Vagina (tissue), 2 donors: ENCODE measurements around the gene CYP2C9. TPM values are rescaled to one million over a fixed set of nuclear protein-coding genes. Genes with fewer than 3 reads are reported as not detected.
"Not testable (repeated sequence)": the region's sequence is repeated elsewhere in the genome, so short reads cannot be mapped to it uniquely, and the experiment has no call there.

Experiments used
- DNase-seq, 2 donors: peaks; one replicate each; pipeline ENCODE4 v3.0.0-alpha.2; 2017; ENCODE audit errors: extremely low spot score in 2 of 2
- H3K27ac ChIP-seq: fragments of 200-600 bp; sonication (generic); one replicate; pipeline ENCODE4 v1.5.1; 2019
- H3K27me3 ChIP-seq: fragments of 200-600 bp; sonication (generic); one replicate; pipeline ENCODE4 v1.5.1; 2019
- H3K36me3 ChIP-seq, 2 donors: fragments of 200-600 bp; sonication (generic); one replicate each; pipeline ENCODE4 v1.5.1; 2017 to 2019
- H3K4me1 ChIP-seq: fragments of 200-600 bp; sonication (generic); one replicate; pipeline ENCODE4 v1.5.1; 2019
- H3K4me3 ChIP-seq, 2 donors: fragments of 200-600 bp; sonication (generic); 1 replicate in 1 of 2; 2 replicates in 1 of 2; pipeline ENCODE4 v1.5.1; 2016 to 2019
- H3K9me3 ChIP-seq: fragments of 200-600 bp; sonication (generic); one replicate; pipeline ENCODE4 v1.5.1; 2019
- POLR2A ChIP-seq, 2 donors: fragments of 450-650 bp; IDR thresholded peaks; one replicate each; pipeline ENCODE4 v1.6.1; 2017; ENCODE audit warnings: antibody characterized with exemption in 2 of 2, mild to moderate bottlenecking in 2 of 2, moderate library complexity in 2 of 2
- POLR2AphosphoS5 ChIP-seq, 2 donors: sonication (generic); formaldehyde crosslinking; IDR thresholded peaks; one replicate each; pipeline ENCODE4 v1.9.0; 2017; ENCODE audit warnings: antibody characterized with exemption in 2 of 2, mild to moderate bottlenecking in 2 of 2, low read depth in 1 of 2; ENCODE audit not compliant: insufficient read depth in 1 of 2
- intact Hi-C: fragments of 100-400 bp; cut with DNase I; formaldehyde crosslinking; loops from one replicate; pipeline ENCODE4 v1.15.1; 2023
- total RNA-seq: library from RNA; depleted of rRNA; stranded (reverse); fragments of >200 nt; gene quantifications from one replicate; pipeline ENCODE4 v1.2.3, GENCODE V29; 2016
- TF ChIP-seq, protein P1 (sequence below), 3 experiments: fragments of 450-650 bp in 2 of 3; fragments of 200-600 bp in 1 of 3; sonication (generic) in 1 of 3; IDR thresholded peaks; one replicate each; pipeline ENCODE4 v1.5.1; 2017 to 2019; ENCODE audit warnings: antibody characterized with exemption in 3 of 3, mild to moderate bottlenecking in 2 of 3, moderate library complexity in 2 of 3

The CYP2C9 gene
- 3.4 TPM for total RNA-seq

DNA sequence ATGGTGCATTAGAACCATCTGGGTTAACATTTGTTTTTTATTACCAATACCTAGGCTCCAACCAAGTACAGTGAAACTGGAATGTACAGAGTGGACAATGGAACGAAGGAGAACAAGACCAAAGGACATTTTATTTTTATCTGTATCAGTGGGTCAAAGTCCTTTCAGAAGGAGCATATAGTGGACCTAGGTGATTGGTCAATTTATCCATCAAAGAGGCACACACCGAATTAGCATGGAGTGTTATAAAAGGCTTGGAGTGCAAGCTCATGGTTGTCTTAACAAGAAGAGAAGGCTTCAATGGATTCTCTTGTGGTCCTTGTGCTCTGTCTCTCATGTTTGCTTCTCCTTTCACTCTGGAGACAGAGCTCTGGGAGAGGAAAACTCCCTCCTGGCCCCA lies at the start of gene CYP2C9:
Gene CYP2C9, plus strand, starts transcription at position 276 of the 400 bp plus-strand sequence. Its CDS starts 25 bp downstream, at position 301.
- H3K9me3 ChIP-seq = peaks cover under 1% of the 10 kb centered on the region
- TF ChIP-seq POLR2AphosphoS5 (IDR thresholded peaks at IDR 0.05; ENCODE audit: insufficient read depth in 1 of 2, low read depth in 1 of 2) (no peak), POLR2A (IDR thresholded peaks at IDR 0.05) (no peak)
- TF ChIP-seq, protein P1, sequence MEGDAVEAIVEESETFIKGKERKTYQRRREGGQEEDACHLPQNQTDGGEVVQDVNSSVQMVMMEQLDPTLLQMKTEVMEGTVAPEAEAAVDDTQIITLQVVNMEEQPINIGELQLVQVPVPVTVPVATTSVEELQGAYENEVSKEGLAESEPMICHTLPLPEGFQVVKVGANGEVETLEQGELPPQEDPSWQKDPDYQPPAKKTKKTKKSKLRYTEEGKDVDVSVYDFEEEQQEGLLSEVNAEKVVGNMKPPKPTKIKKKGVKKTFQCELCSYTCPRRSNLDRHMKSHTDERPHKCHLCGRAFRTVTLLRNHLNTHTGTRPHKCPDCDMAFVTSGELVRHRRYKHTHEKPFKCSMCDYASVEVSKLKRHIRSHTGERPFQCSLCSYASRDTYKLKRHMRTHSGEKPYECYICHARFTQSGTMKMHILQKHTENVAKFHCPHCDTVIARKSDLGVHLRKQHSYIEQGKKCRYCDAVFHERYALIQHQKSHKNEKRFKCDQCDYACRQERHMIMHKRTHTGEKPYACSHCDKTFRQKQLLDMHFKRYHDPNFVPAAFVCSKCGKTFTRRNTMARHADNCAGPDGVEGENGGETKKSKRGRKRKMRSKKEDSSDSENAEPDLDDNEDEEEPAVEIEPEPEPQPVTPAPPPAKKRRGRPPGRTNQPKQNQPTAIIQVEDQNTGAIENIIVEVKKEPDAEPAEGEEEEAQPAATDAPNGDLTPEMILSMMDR (IDR thresholded peaks at IDR 0.05) = no peak
- H3K4me1 ChIP-seq = no peaks in the 10 kb centered on the region

DNA sequence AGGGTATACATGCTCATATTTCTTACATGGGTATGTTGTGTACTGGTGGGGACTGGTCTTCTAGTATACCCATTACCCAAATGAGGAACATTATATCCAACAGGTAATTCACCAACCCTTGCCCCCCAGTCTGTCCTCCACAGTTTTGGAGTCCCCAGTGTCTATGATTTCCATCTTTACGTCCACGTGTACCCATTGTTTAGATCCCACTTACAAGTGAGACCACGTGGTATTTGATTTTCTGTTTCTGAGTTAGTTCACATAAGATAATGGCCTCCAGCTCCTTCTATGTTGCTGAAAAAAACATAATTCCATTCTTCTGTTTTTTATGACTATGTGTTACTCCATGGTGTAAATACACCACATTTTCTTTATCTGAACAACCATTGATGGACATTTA lies 49.3 kb upstream of the CYP2C9 start:
- H3K27me3 ChIP-seq = no peaks in the 10 kb centered on the region
- H3K4me3 ChIP-seq = no peak overlapping the region
- TF ChIP-seq, protein P1 (IDR thresholded peaks at IDR 0.05) = no peak
- TF ChIP-seq POLR2A (IDR thresholded peaks at IDR 0.05) (no peak), POLR2AphosphoS5 (IDR thresholded peaks at IDR 0.05; ENCODE audit: insufficient read depth in 1 of 2, low read depth in 1 of 2) (no peak)
- no peaks in the 10 kb centered on the region for H3K9me3 ChIP-seq
- DNase-seq = no peak
- intact Hi-C loops = no loop called here
- H3K27ac ChIP-seq = no peak overlapping the region
- H3K4me1 ChIP-seq = no peaks in the 10 kb centered on the region
- no peaks in the 10 kb centered on the region for H3K36me3 ChIP-seq

More for the DNA sequence above, at the start of gene CYP2C9:
- no peak within 1 kb of the TSS for H3K4me3 ChIP-seq
- no peaks in the 10 kb centered on the region for H3K27me3 ChIP-seq
- intact Hi-C loops = no loop called here
- no peaks in the 10 kb centered on the region for H3K36me3 ChIP-seq
- DNase-seq = no peak
- H3K27ac ChIP-seq = no peak within 1 kb of the TSS

DNA sequence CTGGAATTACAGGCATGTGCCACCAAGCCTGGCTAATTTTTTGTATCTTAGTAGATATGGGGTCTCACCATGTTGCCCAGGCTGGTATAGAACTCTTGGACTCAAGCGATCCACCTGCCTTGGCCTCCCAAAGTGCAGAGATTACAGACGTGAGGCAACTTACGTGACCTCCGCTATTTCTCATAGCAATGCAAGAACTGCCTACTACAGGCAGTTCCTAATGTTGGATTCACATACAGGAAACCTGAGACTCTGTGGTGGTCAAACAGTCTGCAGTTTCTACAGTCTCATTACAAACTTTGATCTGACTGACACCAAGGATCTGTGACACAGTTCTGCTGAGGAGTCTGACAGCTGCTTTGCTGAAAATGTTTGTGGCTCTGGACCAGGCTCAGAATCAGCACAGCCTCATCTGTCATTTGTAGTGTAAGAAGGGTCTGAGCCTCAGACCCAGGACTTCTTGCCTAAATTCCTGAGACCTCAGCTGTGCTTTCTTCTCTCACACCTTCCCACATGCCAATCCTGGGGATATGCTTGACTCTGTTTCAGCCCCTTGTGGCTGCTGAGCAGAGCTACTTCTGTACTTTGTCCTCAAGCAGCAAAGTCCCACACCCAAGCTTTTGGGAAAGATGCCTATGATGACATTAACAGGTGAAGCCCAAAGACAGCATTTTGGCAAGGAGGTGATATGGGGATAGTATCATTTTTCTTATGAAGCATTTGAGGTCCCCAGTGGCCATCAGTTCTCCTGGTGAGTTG lies 48.0 kb upstream of the CYP2C9 start:
- no peaks in the 10 kb centered on the region for H3K9me3 ChIP-seq
- H3K4me1 ChIP-seq = no peaks in the 10 kb centered on the region
- no peak for TF ChIP-seq POLR2AphosphoS5 (IDR thresholded peaks at IDR 0.05; ENCODE audit: insufficient read depth in 1 of 2, low read depth in 1 of 2)
- TF ChIP-seq POLR2A (IDR thresholded peaks at IDR 0.05) = no peak
- TF ChIP-seq, protein P1 (IDR thresholded peaks at IDR 0.05) = no peak
- no peak for DNase-seq
- H3K27ac ChIP-seq = no peak overlapping the region
- no peaks in the 10 kb centered on the region for H3K36me3 ChIP-seq
- no peaks in the 10 kb centered on the region for H3K27me3 ChIP-seq
- intact Hi-C loops = no loop called here
- H3K4me3 ChIP-seq = no peak overlapping the region

DNA sequence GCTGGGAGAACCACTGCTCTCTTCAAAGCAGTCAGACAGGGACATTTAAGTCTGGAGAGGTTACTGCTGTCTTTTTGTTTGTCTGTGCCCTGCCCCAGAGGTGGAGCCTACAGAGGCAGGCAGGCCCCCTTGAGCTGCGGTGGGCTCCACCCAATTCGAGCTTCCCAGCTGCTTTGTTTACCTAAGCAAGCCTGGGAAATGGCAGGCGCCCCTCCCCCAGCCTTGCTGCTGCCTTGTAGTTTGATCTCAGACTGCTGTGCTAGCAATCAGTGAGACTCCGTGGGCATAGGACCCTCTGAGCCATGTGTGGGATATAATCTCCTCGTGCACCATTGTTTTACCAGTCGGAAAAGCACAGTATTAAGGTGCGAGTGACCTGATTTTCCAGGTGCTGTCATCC lies 40.0 kb upstream of the CYP2C9 start:
- H3K9me3 ChIP-seq, H3K36me3 ChIP-seq, H3K4me1 ChIP-seq, intact Hi-C loops, DNase-seq, H3K4me3 ChIP-seq, H3K27ac ChIP-seq, H3K27me3 ChIP-seq: not testable (repeated sequence)

DNA sequence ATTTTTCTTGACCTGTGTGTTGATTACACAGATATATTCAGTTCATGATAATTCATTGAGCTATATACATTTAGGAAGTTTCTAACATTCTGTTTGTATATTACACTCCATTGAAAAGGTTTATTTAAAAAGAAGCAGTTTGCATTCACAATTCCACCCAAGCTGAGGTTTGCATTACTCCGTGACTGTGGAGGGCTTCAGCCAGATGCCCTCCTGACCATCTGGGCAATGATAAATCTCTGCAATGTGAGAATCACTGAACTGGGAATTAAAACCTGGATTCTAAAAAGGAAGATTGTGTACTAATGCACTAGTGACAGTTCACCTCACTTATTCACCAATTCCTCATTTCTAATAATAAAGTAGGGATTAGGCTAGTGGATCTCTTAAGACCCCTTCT lies 36.4 kb upstream of the CYP2C9 start:
- DNase-seq = no peak
- Histone ChIP-seq H3K27me3 (no peaks in the 10 kb centered on the region), H3K27ac (no peak overlapping the region), H3K36me3 (no peaks in the 10 kb centered on the region), H3K4me3 (no peak overlapping the region), H3K4me1 (no peaks in the 10 kb centered on the region), H3K9me3 (no peaks in the 10 kb centered on the region)
- TF ChIP-seq POLR2A (IDR thresholded peaks at IDR 0.05) (no peak), POLR2AphosphoS5 (IDR thresholded peaks at IDR 0.05; ENCODE audit: insufficient read depth in 1 of 2, low read depth in 1 of 2) (no peak)
- TF ChIP-seq, protein P1 (IDR thresholded peaks at IDR 0.05) = no peak
- intact Hi-C loops = no loop called here
